Mesothelial cell of epicardium (in vitro differentiated cells): ENCODE measurements around the gene LOXL1. TPM values are rescaled to one million over a fixed set of nuclear protein-coding genes. Genes with fewer than 3 reads are reported as not detected.

Experiments
- DNase-seq, 2 experiments: peaks; one replicate each; pipeline ENCODE4 v3.0.0; 2021; ENCODE audit warnings: low spot score in 2 of 2; ENCODE audit not compliant: unreplicated experiment in 2 of 2
- H3K27ac Mint-ChIP-seq: 2 replicates; pipeline ENCODE4 v1.8.0; 2021; ENCODE audit warnings: mixed read lengths
- H3K27me3 Mint-ChIP-seq: 2 replicates; pipeline ENCODE4 v1.8.0; 2021; ENCODE audit warnings: low read depth, mixed read lengths
- H3K36me3 Mint-ChIP-seq: 2 replicates; pipeline ENCODE4 v1.8.0; 2021; ENCODE audit warnings: mixed read lengths
- H3K4me1 Mint-ChIP-seq: 2 replicates; pipeline ENCODE4 v1.8.0; 2021; ENCODE audit warnings: mixed read lengths
- H3K4me3 Mint-ChIP-seq: 2 replicates; pipeline ENCODE4 v1.8.0; 2021; ENCODE audit warnings: mild to moderate bottlenecking, moderate library complexity, mixed read lengths
- H3K9me3 Mint-ChIP-seq: 2 replicates; pipeline ENCODE4 v1.8.0; 2021; ENCODE audit warnings: mixed read lengths
- total RNA-seq: library from RNA; stranded (reverse); gene quantifications from 3 replicates; pipeline ENCODE4 v1.2.1, GENCODE V29; 2021
- TF ChIP-seq, protein P1 (sequence below): fragments of 200-600 bp; sonication (generic); IDR thresholded peaks from one replicate; pipeline ENCODE4 v1.5.0; 2021; ENCODE audit warnings: antibody characterized with exemption; ENCODE audit not compliant: unreplicated experiment

Gene LOXL1
- total RNA-seq, 1 donor from 2014 or later = 62.9 TPM

DNA sequence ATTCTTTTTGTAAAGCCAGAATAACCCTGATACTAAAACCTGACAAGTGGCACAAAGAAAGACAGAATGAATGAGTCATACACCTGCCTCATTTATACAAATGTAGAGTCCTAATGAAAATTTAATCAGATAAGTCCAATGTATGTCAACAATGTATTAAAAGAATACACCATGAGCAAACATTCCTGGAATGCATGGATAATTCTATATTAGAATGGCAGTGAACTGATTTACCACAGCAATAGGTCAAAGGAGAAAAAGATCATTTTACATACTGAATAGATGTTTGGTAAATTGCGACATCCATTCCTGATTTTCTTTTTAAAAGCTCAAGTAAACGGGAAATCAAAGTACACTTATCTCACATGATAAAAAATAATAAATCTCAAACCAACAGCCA is 11.2 kb upstream of the LOXL1 start:
- peaks cover 24% of the 10 kb centered on the region for H3K36me3 Mint-ChIP-seq
- no peak for DNase-seq
- peaks cover 19% of the 10 kb centered on the region for H3K9me3 Mint-ChIP-seq
- no peak overlapping the region for H3K27ac Mint-ChIP-seq
- H3K4me3 Mint-ChIP-seq = no peak overlapping the region
- TF ChIP-seq, protein P1, sequence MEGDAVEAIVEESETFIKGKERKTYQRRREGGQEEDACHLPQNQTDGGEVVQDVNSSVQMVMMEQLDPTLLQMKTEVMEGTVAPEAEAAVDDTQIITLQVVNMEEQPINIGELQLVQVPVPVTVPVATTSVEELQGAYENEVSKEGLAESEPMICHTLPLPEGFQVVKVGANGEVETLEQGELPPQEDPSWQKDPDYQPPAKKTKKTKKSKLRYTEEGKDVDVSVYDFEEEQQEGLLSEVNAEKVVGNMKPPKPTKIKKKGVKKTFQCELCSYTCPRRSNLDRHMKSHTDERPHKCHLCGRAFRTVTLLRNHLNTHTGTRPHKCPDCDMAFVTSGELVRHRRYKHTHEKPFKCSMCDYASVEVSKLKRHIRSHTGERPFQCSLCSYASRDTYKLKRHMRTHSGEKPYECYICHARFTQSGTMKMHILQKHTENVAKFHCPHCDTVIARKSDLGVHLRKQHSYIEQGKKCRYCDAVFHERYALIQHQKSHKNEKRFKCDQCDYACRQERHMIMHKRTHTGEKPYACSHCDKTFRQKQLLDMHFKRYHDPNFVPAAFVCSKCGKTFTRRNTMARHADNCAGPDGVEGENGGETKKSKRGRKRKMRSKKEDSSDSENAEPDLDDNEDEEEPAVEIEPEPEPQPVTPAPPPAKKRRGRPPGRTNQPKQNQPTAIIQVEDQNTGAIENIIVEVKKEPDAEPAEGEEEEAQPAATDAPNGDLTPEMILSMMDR = no peak
- peaks cover 6% of the 10 kb centered on the region for H3K4me1 Mint-ChIP-seq
- no peaks in the 10 kb centered on the region for H3K27me3 Mint-ChIP-seq

DNA sequence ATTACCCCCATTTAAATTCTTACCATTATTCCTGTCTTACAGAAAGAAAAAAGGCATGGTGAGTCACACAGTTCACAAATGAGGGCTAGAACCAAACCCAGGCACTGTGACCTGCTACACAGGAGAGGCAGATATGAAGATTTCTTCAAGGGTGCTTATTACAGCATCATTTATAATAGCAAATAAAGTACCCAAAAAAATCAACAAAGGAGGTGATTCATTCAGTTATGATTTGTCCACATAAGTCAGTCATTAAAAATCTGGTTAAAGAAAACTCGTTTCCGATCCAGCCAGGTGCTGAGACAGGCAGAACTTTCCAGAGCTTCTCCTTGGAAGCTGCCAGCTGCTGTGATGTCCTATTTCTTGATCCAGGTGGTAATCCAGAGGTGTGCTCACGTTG is 7.5 kb upstream of the LOXL1 start:
- DNase-seq = no peak
- peaks cover 19% of the 10 kb centered on the region for H3K9me3 Mint-ChIP-seq
- no peak overlapping the region for H3K27ac Mint-ChIP-seq
- H3K4me1 Mint-ChIP-seq = peaks cover 30% of the 10 kb centered on the region
- H3K27me3 Mint-ChIP-seq = no peaks in the 10 kb centered on the region
- H3K4me3 Mint-ChIP-seq = no peak overlapping the region
- TF ChIP-seq, protein P1 = no peak
- peaks cover 24% of the 10 kb centered on the region for H3K36me3 Mint-ChIP-seq

DNA sequence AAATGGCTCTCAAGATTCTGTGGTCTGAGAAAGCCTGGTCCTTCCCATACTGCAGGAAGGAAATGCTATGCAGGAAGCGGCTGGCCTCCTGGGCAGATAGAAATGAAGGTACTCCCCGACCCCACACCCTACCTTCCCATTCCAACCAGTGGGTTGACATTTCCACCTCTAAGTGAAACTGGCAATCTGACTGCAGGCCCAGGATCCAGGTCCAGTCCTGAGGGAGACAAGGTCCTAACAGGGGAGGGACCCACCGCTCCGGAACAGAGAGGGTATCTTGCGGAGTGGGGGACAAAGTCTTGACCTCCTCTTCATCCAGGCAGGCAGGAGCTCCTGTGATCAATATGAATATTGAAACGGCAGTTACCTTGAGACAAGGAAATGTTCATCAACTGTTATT is 6.6 kb upstream of the LOXL1 start:
- no peak overlapping the region for H3K27ac Mint-ChIP-seq
- no peaks in the 10 kb centered on the region for H3K27me3 Mint-ChIP-seq
- peaks cover 39% of the 10 kb centered on the region for H3K4me1 Mint-ChIP-seq
- DNase-seq = no peak
- H3K36me3 Mint-ChIP-seq = peaks cover 24% of the 10 kb centered on the region
- peaks cover 19% of the 10 kb centered on the region for H3K9me3 Mint-ChIP-seq
- TF ChIP-seq, protein P1 = no peak
- no peak overlapping the region for H3K4me3 Mint-ChIP-seq

DNA sequence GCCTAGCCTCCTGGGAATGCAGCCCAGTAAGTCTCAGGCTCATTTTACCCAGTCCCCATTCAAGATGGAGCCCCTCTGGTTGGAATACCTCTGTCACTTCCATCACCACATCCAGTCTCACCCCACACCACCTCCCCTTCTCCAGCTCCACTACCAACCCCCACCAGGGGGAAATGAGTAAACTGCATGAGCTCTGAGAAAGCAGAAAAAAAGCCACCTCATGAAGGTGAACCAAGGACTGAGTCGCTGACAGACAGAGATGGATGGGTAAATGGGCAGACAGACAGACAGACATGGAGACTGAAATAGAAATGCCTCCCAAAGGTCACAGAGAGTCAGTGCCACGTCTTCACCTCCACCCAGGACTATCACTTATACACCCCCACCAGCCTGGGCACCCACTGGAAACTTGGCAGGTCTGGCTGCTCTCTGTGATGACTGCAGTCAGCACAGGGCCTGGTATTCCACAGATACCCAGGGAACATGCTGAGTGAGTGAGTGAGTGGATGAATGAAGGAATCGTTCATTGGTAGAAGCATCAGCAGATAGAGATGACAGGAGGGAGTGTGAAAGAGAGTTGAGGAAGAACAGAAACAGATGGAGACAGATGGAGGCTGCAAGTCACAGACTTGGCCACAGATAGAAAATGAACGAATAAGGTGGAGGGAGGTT is 4.9 kb upstream of the LOXL1 start:
- TF ChIP-seq, protein P1 = no peak
- peaks cover 17% of the 10 kb centered on the region for H3K9me3 Mint-ChIP-seq
- DNase-seq = no peak
- H3K36me3 Mint-ChIP-seq = peaks cover 20% of the 10 kb centered on the region
- H3K27ac Mint-ChIP-seq = peak overlapping the region; percentile 37
- H3K4me1 Mint-ChIP-seq = peaks cover 45% of the 10 kb centered on the region
- no peaks in the 10 kb centered on the region for H3K27me3 Mint-ChIP-seq
- H3K4me3 Mint-ChIP-seq = no peak overlapping the region

DNA sequence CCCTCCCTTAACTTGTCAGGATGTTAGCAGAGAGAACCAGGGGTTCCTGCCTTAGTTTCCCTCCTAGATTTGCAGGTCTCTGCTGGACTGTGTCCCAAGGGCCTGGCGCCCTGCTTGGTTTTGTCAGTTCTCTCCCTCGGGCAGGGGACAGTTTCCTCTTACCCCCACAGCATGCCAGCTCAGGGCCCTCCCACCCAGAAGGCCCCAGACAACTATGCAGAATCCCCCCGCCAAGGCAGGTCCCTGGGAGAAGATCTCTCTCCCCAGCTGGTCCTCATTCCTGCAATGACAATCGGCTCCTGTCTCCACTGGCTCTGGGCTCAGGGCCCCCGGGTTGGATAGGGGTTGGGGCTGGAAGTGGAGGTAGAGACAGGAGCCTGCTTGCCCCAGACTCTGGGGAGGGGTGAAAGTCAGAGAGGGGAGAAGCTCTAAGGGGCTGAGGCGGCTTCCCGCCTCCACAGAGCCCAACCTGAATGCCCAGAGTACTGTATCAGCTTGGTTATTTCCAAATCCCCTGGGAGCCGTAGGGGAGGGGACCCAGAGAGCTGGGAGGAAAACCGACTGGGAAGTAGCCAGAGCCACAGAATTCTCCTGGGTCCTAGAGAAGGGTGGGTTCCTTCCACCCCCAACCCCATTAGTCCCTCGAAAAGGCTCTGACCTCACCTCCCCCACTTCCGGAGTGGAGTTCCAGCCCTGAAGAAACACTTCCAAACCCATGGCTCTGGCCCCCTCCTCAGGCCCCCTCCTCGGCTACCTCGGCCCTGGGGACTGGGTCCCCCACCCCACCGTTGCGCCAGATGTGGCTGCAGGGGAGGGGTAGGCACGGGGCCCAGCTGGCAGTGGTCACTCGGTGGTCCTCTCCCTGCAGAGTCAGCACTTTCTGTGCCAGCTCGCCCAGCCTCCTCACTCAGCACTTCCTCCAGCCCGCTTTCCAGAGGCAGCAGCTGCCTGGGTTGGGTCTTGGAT is 3.8 kb upstream of the LOXL1 start:
- Mint-ChIP-seq H3K4me3 (peak overlapping the region; percentile 24), H3K4me1 (peaks cover 45% of the 10 kb centered on the region), H3K9me3 (peaks cover 14% of the 10 kb centered on the region), H3K27me3 (no peaks in the 10 kb centered on the region), H3K36me3 (peaks cover 17% of the 10 kb centered on the region), H3K27ac (peak overlapping the region; percentile 88)
- no peak for DNase-seq
- TF ChIP-seq, protein P1 = no peak
